AG08395 (cell line): ENCODE results near the gene LRRC56.

Experiments used
- DNase-seq: peaks from one replicate; pipeline ENCODE4 v3.0.0; 2012; ENCODE audit warnings: mixed read lengths, low spot score

The LRRC56 gene

GRCh38 chr11:598005-598680 is 60.8 kb downstream of the LRRC56 start:
- DNase-seq = no peak

GRCh38 chr11:601573-602245 is 64.4 kb downstream of the LRRC56 start:
- no peak for DNase-seq

GRCh38 chr11:603154-603553 is 65.8 kb downstream of the LRRC56 start:
- DNase-seq = no peak
